Measurements from ENCODE around the gene RNF208.

RNF208 gene

GRCh38 chr9:137237759-137238726 is 16.0 kb upstream of the RNF208 start:
- no peak for FAIRE-seq

- FAIRE-seq, result no peak
Measured at GRCh38 chr9:137236936-137237421, 14.9 kb upstream of the RNF208 start.

DNA sequence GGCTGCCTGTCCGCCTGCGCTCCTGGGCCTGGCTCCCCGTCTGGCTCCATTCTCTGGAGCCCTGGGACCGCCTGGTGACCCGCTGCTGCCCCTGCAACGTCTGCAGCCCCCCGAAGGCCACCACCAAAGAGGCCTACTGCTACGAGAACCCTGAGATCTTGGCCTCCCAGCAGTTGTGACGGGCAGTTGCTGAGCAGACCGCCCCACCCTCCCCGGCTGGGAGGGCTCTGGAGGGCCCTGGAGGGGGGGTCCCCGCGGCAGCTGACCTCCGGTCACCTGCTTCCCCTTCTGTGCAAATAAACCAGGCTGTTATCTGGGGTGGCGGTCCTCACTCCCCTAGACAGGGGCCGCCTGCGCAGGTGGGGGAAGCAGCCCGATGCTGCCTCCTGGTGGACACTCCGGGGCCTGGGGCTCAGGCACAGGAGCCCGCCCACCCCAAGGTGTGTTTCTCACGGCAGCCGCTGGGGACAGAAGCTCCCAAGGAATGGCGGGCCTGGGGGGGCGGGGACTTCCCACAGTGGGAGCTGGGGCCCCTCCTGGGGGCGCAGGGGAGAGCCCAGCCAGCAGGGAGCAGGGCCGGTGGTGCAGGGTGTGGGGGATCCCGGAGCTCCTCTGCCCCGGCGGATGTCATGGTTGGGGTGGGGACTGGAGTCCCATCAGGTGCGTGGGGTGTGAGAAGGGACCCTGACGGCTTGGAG is 14.3 kb upstream of the RNF208 start:
- no peak for FAIRE-seq

DNA sequence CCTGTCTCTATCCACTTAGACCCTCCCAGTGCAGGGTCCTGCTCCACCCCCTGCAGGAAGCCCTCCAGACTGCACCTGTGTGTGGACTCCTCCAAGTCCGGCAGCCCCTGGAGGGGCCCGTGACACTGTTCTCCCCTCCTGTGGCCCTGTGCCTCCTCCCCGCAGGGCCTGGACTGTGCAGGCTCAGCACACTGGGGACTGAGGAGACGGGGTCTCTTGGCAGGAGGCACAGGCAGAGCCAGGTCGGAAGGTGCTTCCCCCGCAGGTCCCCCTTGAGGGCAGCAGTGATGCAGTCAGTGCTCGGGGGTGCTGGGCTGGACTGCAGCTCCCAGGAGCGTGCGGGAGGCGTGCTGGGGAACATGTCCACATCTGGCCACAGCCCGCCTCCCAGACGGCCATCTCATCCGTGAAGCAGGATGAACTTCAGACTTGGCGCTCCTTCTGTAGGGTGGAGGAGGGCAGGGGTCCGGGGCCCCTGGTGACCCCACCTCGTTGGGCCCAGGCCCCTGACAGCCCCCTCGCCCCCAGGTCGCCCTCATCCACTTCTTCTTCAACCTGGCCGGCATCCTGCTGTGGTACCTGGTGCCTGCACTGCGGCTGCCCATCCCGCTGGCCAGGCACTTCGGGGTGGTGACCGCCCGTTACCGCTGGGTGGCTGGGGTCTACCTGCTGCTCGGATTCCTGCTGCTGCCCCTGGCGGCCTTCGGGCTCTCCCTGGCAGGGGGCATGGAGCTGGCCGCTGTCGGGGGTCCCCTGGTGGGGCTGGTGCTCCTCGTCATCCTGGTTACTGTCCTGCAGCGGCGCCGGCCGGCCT is 13.6 kb upstream of the RNF208 start:
- no peak for FAIRE-seq

GRCh38 chr9:137234758-137235423 is 12.9 kb upstream of the RNF208 start:
- no peak for FAIRE-seq

GRCh38 chr9:137234055-137234697 is 12.1 kb upstream of the RNF208 start:
- FAIRE-seq, result no peak

GRCh38 chr9:137233143-137233980 is 11.3 kb upstream of the RNF208 start:
- FAIRE-seq, result no peak

DNA sequence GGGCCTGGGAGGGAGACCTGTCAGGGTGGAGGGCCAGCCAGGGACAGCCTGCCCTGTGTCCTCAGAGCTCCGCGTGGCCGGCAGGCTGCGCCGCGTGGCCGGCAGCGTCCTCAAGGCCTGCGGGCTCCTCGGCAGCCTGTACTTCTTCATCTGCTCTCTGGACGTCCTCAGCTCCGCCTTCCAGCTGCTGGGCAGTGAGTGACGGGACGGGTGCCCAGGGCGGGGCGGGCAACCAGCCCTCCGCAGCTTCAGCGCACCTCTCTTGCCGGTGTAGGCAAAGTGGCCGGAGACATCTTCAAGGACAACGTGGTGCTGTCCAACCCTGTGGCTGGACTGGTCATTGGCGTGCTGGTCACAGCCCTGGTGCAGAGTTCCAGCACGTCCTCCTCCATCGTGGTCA is 10.5 kb upstream of the RNF208 start:
- FAIRE-seq, result no peak

GRCh38 chr9:137232101-137232500 is 10.1 kb upstream of the RNF208 start:
- no peak for FAIRE-seq

DNA sequence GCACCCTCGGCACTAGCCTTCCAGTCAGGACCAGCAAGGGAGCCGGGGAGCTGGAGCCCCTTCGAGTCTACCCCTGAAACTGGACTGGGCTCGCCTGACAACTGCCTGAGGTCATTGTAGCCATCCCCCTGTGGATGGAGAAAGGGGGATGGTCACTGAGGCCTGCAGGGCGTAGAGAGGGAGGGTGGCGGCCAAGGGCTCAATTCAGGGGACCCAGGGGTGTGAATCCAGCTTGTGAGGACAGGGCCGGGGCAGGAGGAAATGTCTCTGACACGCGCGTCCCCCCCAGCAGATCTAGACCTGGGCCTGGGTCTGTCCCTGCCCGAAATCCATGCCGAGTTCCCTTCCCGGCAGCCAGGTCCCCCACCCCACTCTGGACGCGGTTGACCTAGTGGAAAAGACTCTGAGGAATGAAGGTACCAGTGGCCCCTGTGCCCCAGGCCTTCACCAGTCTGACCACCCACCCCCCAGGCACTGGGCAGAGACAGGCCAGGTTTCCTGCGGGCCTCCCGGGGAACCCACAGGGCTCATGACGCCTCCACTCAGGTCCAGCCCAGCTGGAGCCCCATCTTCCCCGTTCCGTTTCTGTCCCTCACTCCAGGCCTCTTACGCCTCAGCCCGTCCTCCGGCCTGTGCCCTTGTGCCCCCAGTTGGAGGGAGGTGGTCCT is 9.5 kb upstream of the RNF208 start:
- no peak for FAIRE-seq

- FAIRE-seq, result no peak
Measured at GRCh38 chr9:137230705-137231371, 8.8 kb upstream of the RNF208 start, which contains the start of gene SLC34A3. SLC34A3 (plus strand) TSS chr9:137230901; CDS start chr9:137231703, 802 bp downstream.

DNA sequence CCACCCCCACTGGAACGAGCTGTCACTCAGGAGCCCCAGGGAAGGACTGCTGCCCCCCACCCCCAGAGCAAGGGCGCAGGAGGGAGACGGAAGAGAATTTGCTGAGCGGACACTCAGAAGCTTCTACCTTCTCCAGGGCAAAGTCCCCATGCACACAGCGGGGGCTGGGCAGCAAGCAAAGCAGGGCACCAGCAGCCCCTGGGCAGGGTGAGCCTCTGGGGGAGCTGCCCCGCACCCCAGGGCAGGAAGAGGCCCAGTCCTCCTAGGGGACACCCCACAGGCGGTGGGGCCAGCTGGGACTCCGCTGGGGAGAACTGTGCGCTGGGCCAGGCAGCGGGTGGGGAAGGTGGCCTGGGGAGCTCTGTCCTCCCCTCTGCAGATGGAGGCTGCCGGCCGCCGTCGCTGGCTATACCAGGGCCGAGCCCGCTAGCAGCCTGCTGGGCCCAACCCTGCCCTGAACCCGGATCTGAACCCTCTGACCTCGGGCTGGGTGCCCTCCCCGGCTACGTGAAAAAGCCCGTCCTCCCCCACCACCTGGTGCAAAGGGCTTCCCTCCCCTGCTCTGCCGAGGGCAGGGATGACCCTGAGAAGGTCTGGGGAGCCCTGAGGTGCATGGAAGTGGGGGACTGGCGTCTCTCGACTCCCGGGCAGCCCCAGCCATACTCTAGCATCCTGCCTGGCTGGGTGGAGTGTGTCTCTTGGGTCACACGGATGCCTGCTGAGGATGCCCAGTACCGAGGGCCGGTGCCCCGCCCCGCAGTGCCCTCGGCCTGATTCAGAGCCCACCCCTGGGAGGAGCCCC is 8.1 kb upstream of the RNF208 start:
- no peak for FAIRE-seq

- no peak for FAIRE-seq
Measured at GRCh38 chr9:137228968-137229896, 7.2 kb upstream of the RNF208 start.

DNA sequence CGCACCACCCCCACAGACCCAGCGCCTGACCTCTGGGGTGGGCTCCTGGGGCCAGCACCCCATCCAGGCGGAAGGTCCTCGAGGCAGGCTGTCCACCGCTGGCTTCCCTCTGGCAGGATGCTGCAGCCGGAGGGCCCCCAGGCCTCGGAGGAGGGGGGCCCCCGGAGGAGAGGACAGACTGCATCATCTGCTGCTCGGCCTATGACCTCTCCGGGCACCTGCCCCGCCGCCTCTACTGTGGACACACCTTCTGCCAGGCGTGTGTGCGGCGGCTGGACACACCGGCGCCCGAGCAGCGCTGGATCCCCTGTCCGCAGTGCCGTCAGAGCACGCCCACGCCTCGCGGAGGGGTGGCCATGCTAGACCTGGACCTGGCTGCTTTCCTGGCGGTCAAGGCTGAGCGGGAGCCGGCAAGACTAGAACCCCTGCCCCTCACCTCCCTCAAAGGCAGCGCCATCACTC is 6.5 kb upstream of the RNF208 start:
- no peak for FAIRE-seq

DNA sequence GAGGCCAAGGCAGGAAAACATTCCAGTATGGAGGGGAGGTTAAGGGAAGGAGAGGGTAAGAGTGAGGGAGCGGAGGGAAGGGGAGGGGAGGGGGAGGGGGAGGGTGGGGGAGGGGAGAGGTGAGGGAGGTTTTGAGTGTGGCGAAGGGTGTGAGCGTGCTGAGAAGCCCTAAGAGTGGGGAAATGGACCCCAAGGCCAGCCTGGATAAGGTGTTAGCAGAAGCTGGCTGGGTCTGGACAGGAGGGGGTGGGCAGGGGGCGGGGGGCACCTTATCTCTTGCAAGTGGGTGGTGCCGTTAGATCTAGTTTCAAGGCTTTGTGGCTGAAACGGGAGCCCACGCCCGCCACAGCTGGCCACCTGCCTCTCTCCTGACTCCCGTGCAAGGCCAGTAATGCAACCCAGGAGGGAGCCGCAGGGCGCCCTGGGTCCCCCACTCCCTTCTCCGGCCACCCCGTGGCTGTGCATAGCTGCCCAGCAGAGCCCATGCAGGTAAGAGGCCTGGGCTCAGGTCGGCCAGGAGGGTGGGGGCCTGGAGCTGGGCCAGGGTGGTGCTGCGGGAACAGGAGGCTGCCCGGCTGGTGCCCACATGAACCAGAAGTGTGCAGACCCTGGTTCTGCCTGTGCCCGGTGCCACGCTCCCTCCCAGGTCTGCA is 5.9 kb upstream of the RNF208 start:
- FAIRE-seq, result no peak

GRCh38 chr9:137227054-137227852 is 5.2 kb upstream of the RNF208 start, which contains the start of gene RNF224:
RNF224 (plus strand) TSS chr9:137227502; CDS start chr9:137228336, 834 bp downstream.
- no peak for FAIRE-seq

All from colon (tissue), 2 donors.